Smooth muscle cell (in vitro differentiated cells): Measurements from ENCODE around the gene RERE. TPM values are rescaled to one million over a fixed set of nuclear protein-coding genes. Genes with fewer than 3 reads are reported as not detected.

Source experiments
- DNase-seq: peaks from one replicate; lab custom pipeline; 2025; ENCODE audit not compliant: unreplicated experiment; lab: John Stamatoyannopoulos, UW
- H2AFZ ChIP-seq: fragments of 200-600 bp; sonication (generic); 2 replicates; pipeline ENCODE4 v1.6.0; 2016; ENCODE audit warnings: antibody characterized with exemption, low read depth, mild to moderate bottlenecking
- H3F3A ChIP-seq: fragments of 200-600 bp; sonication (generic); 2 replicates; pipeline ENCODE4 v1.6.0; 2017; ENCODE audit warnings: antibody characterized with exemption, low read depth
- H3K27ac ChIP-seq: fragments of 200-600 bp; sonication (generic); 2 replicates; pipeline ENCODE4 v1.5.1; 2016; ENCODE audit warnings: low read depth, mild to moderate bottlenecking
- H3K27me3 ChIP-seq: fragments of 200-600 bp; sonication (generic); 2 replicates; pipeline ENCODE4 v1.6.1; 2016; ENCODE audit warnings: low read depth, mild to moderate bottlenecking
- H3K36me3 ChIP-seq: fragments of 200-600 bp; sonication (generic); 2 replicates; pipeline ENCODE4 v1.5.1; 2016; ENCODE audit warnings: low read depth
- H3K4me1 ChIP-seq: fragments of 200-600 bp; sonication (generic); 2 replicates; pipeline ENCODE4 v1.5.1; 2016; ENCODE audit warnings: low read depth
- H3K4me2 ChIP-seq: fragments of 200-600 bp; sonication (generic); 2 replicates; pipeline ENCODE4 v1.6.0; 2016; ENCODE audit warnings: mild to moderate bottlenecking
- H3K4me3 ChIP-seq: fragments of 200-600 bp; sonication (generic); 2 replicates; pipeline ENCODE4 v1.5.1; 2016; ENCODE audit warnings: mild to moderate bottlenecking
- H3K79me2 ChIP-seq: fragments of 200-600 bp; sonication (generic); 2 replicates; pipeline ENCODE4 v1.6.0; 2016; ENCODE audit warnings: low read depth, mild to moderate bottlenecking
- H3K9ac ChIP-seq: fragments of 200-600 bp; sonication (generic); 2 replicates; pipeline ENCODE4 v1.6.0; 2016; ENCODE audit warnings: low read depth
- H3K9me3 ChIP-seq: fragments of 200-600 bp; sonication (generic); replicated peaks from 2 replicates; pipeline ENCODE4 v1.5.1; 2016; ENCODE audit warnings: low read depth
- H4K20me1 ChIP-seq: fragments of 200-600 bp; sonication (generic); 2 replicates; pipeline ENCODE4 v1.6.0; 2016; ENCODE audit warnings: low read depth
- WGBS: methylation state at CpG from one replicate; pipeline ENCODE4 v1.1.7; 2016; ENCODE audit warnings: low lambda C conversion rate; 5-methylcytosine and 5-hydroxymethylcytosine counted together
- polyA plus RNA-seq: library from polyadenylated mRNA; unstranded; fragments of >200 nt; fragmentation: Nextera tagmentation; extraction: Ambion mirVana; gene quantifications from 2 replicates; pipeline ENCODE4 v1.2.1, GENCODE V29; 2016
- total RNA-seq: library from RNA; depleted of rRNA; stranded (reverse); fragments of >200 nt; gene quantifications from 2 replicates; pipeline ENCODE4 v1.2.3, GENCODE V29; 2014
- TF ChIP-seq, protein P1 (sequence below): fragments of 200-600 bp; sonication (generic); IDR thresholded peaks from 2 replicates; pipeline ENCODE4 v1.5.1; 2017; ENCODE audit warnings: borderline replicate concordance, mild to moderate bottlenecking, antibody characterized with exemption; ENCODE audit not compliant: insufficient read depth, poor library complexity, severe bottlenecking

RERE gene
- total and polyA plus RNA-seq, 2 experiments from 2014 or later: 45.6 to 59.2 TPM

DNA sequence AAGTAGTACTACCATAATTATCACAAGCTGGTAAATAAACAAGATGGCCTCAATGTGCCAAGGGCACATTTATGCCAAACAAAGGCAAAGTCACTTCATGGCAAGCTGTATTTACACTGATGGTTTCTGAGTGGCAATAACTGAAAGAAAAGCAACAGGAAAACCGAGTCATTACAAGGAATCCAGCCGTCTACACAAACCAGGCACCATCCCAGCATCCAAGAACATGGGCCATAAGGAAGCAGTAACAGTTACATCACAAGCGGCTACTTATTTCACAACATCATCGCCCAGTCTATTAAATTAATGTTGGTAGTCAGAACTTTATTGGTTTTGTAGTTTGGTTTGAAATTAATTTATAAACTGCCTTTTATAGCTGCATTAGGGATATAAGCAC is 214.2 kb downstream of the RERE start:
- peaks cover 62% of the 10 kb centered on the region for H4K20me1 ChIP-seq
- 67% methylated on average over 4 of the region's 4 CpGs for whole genome bisulfite sequencing
- no peaks in the 10 kb centered on the region for H3K27me3 ChIP-seq
- H3F3A ChIP-seq: peaks cover 12% of the 10 kb centered on the region
- no peak overlapping the region for H2AFZ ChIP-seq
- no peaks in the 10 kb centered on the region for H3K36me3 ChIP-seq
- no peak overlapping the region for H3K4me3 ChIP-seq
- H3K27ac ChIP-seq: peak overlapping the region; percentile 17
- H3K4me1 ChIP-seq: peaks cover 21% of the 10 kb centered on the region
- H3K79me2 ChIP-seq: peaks cover 63% of the 10 kb centered on the region
- H3K4me2 ChIP-seq: no peak overlapping the region
- TF ChIP-seq, protein P1, sequence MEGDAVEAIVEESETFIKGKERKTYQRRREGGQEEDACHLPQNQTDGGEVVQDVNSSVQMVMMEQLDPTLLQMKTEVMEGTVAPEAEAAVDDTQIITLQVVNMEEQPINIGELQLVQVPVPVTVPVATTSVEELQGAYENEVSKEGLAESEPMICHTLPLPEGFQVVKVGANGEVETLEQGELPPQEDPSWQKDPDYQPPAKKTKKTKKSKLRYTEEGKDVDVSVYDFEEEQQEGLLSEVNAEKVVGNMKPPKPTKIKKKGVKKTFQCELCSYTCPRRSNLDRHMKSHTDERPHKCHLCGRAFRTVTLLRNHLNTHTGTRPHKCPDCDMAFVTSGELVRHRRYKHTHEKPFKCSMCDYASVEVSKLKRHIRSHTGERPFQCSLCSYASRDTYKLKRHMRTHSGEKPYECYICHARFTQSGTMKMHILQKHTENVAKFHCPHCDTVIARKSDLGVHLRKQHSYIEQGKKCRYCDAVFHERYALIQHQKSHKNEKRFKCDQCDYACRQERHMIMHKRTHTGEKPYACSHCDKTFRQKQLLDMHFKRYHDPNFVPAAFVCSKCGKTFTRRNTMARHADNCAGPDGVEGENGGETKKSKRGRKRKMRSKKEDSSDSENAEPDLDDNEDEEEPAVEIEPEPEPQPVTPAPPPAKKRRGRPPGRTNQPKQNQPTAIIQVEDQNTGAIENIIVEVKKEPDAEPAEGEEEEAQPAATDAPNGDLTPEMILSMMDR: no peak
- H3K9ac ChIP-seq: no peak overlapping the region
- no peak for DNase-seq
- no peaks in the 10 kb centered on the region for H3K9me3 ChIP-seq

DNA sequence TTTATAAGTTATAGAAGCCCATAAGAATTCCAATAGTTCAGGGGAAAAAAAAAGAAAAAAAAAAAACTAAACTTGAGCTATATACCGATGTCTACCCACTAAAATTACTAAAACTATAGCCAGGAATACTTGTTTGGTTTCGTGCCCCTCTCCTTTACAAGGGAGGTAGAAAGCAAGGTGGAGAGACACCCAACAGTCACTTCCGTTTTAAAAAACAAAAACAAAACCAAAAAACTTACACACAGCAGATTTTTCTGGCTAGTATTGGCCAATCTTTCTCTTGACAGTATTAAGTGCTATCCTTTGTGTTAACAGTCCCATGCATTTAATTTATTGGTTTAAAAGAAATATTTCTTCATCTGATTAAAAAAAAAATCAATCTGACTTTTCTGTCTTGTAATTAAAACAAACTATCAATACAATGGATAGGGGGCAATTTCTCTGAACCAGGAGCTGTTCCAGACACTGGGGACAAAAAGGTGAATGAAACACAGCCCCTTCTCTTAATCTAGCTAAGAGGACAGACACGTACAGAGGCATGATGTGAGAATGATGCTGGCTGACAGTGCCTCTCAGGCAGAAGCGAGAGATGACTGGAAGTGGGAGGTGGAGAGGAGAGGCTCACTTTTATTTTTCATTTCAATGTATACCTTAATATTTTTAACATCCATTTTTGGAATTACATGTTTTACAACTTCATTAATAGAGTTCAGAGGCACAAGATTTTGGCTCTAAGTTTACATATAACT is 214.8 kb downstream of the RERE start:
- H2AFZ ChIP-seq: no peak overlapping the region
- WGBS: 73% methylated on average over 5 of the region's 5 CpGs
- no peak overlapping the region for H3K4me2 ChIP-seq
- TF ChIP-seq, protein P1: no peak
- H4K20me1 ChIP-seq: peaks cover 63% of the 10 kb centered on the region
- H3K36me3 ChIP-seq: no peaks in the 10 kb centered on the region
- H3F3A ChIP-seq: peaks cover 18% of the 10 kb centered on the region
- H3K9me3 ChIP-seq: no peaks in the 10 kb centered on the region
- no peaks in the 10 kb centered on the region for H3K27me3 ChIP-seq
- H3K4me1 ChIP-seq: peaks cover 21% of the 10 kb centered on the region
- peak overlapping the region; percentile 17 for H3K27ac ChIP-seq
- H3K4me3 ChIP-seq: no peak overlapping the region
- H3K9ac ChIP-seq: no peak overlapping the region
- DNase-seq: no peak
- peaks cover 65% of the 10 kb centered on the region for H3K79me2 ChIP-seq

DNA sequence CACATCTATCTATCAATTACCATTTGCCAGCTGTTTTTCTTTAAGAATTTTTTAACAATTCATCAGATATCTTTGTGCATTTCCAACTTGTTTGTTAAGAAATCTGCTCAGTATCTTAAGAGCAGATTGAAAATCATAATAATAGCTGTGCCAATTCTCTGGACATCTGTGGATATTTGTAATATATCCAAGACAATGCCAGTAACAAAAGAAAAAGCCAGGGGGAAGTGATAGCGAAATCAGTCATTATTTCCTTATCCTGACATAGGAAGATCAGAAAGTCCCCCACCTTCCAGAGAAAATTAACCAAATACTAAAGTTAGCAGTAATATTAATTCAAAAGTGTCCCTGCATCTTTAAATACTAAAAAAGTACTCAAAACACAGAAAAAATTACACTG is 217.1 kb downstream of the RERE start:
- Histone ChIP-seq H3K4me2 (peak overlapping the region; percentile 77), H3K27me3 (no peaks in the 10 kb centered on the region), H3K36me3 (no peaks in the 10 kb centered on the region), H3K4me1 (peaks cover 26% of the 10 kb centered on the region), H2AFZ (no peak overlapping the region), H3F3A (peaks cover 21% of the 10 kb centered on the region), H3K27ac (peak overlapping the region; percentile 77), H3K79me2 (peaks cover 71% of the 10 kb centered on the region), H4K20me1 (peaks cover 71% of the 10 kb centered on the region), H3K9ac (no peak overlapping the region), H3K4me3 (no peak overlapping the region), H3K9me3 (no peaks in the 10 kb centered on the region)
- TF ChIP-seq, protein P1: no peak
- 100% methylated on average over 1 of the region's 1 CpG for WGBS
- no peak for DNase-seq
